Measurements from ENCODE around the gene MED13L.

DNA sequence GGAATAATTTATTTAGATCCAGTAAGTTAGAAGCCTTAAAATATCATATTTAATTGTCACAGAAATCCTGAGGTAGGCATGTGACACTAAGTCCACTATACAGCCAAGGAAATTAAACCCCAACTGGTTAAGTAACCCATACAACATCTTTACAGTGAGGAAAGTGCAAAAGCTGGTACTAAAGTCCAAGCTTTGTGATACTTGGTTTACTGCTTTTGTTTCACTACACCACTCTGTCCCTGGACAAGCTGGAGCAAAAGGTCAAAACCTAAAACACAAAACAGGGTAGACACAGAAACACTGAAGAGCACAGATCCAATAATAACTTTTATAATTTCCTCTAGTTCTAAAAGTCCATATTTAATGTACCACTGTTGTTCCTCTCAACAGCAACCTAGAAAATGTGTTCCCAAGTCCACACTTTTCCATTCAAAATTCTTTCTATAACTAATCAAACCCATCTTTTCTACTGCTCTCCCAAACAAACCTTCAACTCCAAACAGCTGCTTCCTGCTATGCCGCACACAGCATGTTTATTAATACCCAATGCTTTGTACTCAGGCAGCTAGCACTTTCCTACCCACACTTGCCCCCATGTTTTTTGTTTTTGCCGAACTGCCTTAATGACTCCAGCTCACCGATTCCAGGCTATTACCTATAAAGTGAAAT lies 90.9 kb downstream of the MED13L start:
- TF ChIP-seq EZH2 (IDR thresholded peaks at IDR 0.05; ENCODE audit: insufficient read depth, poor library complexity, severe bottlenecking) (no peak), EZH2phosphoT487 (IDR thresholded peaks at IDR 0.05; ENCODE audit: insufficient read depth, low read depth) (no peak)
